Psoas muscle (tissue), 8 donors: ENCODE results near the gene CEP72. TPM values are rescaled to one million over a fixed set of nuclear protein-coding genes. Genes with fewer than 3 reads are reported as not detected.

ENCODE experiments used
- ATAC-seq, 4 donors: fragments of 200-7000 bp; cut with Tn5 transposase; one replicate each; pipeline ENCODE4 v1.9.1; 2020; ENCODE audit warnings: moderate library complexity in 3 of 4, mild to moderate bottlenecking in 2 of 4
- DNase-seq, 2 donors: peaks; one replicate each; pipeline ENCODE4 v3.0.0-alpha.2; 2020
- H3K27ac ChIP-seq: fragments of 200-600 bp; one replicate; pipeline ENCODE4 v1.8.0; 2022
- H3K27me3 ChIP-seq, 3 donors: fragments of 200-600 bp in 1 of 3; one replicate each; pipeline versions ENCODE4 v1.6.1 to v1.8.0; 2013 to 2022; ENCODE audit warnings: low read length in 2 of 3, mild to moderate bottlenecking in 2 of 3, moderate library complexity in 1 of 3; ENCODE audit not compliant: insufficient read depth in 3 of 3
- H3K36me3 ChIP-seq, 2 donors: fragments of 200-600 bp in 1 of 2; one replicate each; pipeline versions ENCODE4 v1.6.1 to v1.8.0; 2013 to 2022; ENCODE audit warnings: low read depth in 1 of 2, mild to moderate bottlenecking in 1 of 2, moderate library complexity in 1 of 2; ENCODE audit not compliant: insufficient read depth in 1 of 2
- H3K4me1 ChIP-seq: fragments of 200-600 bp; one replicate; pipeline ENCODE4 v1.8.0; 2022
- H3K4me3 ChIP-seq: fragments of 200-600 bp; one replicate; pipeline ENCODE4 v1.8.0; 2022; ENCODE audit warnings: mild to moderate bottlenecking
- H3K9me3 ChIP-seq: fragments of 200-600 bp; one replicate; pipeline ENCODE4 v1.8.0; 2022
- WGBS, 3 donors: extraction: QIAGEN DNeasy Blood & Tissue Kit; methylation state at CpG; one replicate each; pipeline versions ENCODE4 v1.1.6 to v1.1.7; 2013; 5-methylcytosine and 5-hydroxymethylcytosine counted together
- intact Hi-C, 2 donors: fragments of 100-400 bp; cut with DNase I; formaldehyde crosslinking; loops; one replicate each; pipeline versions ENCODE4 v1.11.0 to v1.14.2; 2022
- polyA plus RNA-seq, 3 donors: library from polyadenylated mRNA; stranded (reverse); fragments of 200-250 nt; gene quantifications; one replicate each; pipeline ENCODE4 v1.2.3, GENCODE V29; 2013
- total RNA-seq, 4 donors: library from RNA; stranded (reverse); fragmentation: NEBNext Ultra II Directional in 2 of 4; extraction: Animal tissue kit (Norgen Biotek cat#: 25700) in 2 of 4; gene quantifications; one replicate each; pipeline versions ENCODE4 v1.2.1 to v1.2.4, GENCODE V29; 2021 to 2023
- TF ChIP-seq, protein P1 (sequence below): fragments of 200-600 bp; IDR thresholded peaks from one replicate; pipeline ENCODE4 v1.8.0; 2022; ENCODE audit warnings: antibody characterized with exemption
- donor health status: healthy with polysubstance abuse.
- donor health status: DM: no; HTN: no; CAD: no; lungs with moderate emphysema.
- donor health status: Bipolar disorder and iron deficiency.
- donor health status: healthy.
- donor health status: DM: yes; HTN: yes; CAD: no.
- donor health status: DM: no; HTN: no; CAD: no.
- donor health status: DM: no; HTN: no; CAD: no.
- donor health status: DM: yes; HTN: yes; CAD: no.

CEP72 gene
- total and polyA plus RNA-seq, 7 donors = 0.43 to 2.4 (median 0.71) TPM

DNA sequence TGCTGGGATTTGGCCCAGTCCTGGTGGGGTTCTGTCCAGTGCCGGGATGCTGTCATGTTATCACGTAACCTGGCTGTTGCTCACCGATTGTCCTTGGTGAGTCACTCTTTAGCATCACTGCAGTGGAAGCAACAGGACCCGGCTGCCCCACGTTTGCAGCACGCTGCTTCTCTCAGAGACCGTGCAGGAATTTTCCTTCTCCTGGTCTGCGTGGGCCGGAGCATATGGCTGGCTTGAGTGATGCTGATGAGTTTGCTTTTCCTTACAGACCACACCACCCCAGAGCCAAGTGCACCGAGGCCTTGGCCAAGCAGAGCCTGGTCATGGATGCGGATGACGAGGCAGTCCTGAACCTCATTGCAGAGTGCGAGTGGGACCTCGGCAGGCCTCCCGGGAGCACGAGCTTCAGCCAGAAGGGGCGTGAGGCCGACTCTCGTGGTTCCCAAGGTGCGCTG, 21.4 kb downstream of the CEP72 start:
- WGBS, 3 donors = 75 to 76% (median 76%) methylated on average over 20 of the region's 20 CpGs
- intact Hi-C loops = no loop called here
- TF ChIP-seq, protein P1, sequence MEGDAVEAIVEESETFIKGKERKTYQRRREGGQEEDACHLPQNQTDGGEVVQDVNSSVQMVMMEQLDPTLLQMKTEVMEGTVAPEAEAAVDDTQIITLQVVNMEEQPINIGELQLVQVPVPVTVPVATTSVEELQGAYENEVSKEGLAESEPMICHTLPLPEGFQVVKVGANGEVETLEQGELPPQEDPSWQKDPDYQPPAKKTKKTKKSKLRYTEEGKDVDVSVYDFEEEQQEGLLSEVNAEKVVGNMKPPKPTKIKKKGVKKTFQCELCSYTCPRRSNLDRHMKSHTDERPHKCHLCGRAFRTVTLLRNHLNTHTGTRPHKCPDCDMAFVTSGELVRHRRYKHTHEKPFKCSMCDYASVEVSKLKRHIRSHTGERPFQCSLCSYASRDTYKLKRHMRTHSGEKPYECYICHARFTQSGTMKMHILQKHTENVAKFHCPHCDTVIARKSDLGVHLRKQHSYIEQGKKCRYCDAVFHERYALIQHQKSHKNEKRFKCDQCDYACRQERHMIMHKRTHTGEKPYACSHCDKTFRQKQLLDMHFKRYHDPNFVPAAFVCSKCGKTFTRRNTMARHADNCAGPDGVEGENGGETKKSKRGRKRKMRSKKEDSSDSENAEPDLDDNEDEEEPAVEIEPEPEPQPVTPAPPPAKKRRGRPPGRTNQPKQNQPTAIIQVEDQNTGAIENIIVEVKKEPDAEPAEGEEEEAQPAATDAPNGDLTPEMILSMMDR = no peak
- H3K27ac ChIP-seq = no peak overlapping the region
- H3K27me3 ChIP-seq = no peaks in the 10 kb centered on the region
- peaks cover 0 to 15% of the 10 kb centered on the region in 2 donors for H3K36me3 ChIP-seq
- no peak for ATAC-seq
- no peak overlapping the region for H3K4me3 ChIP-seq
- DNase-seq = peak in 1 of 2 donors; percentile 6
- peaks cover 5% of the 10 kb centered on the region for H3K9me3 ChIP-seq
- no peaks in the 10 kb centered on the region for H3K4me1 ChIP-seq

GRCh38 chr5:634191-634590, 22.1 kb downstream of the CEP72 start:
- 87 to 93% (median 92%) methylated on average over 12 of the region's 12 CpGs for WGBS, 3 donors
- peaks cover 5% of the 10 kb centered on the region for H3K9me3 ChIP-seq
- peak in 1 of 2 donors; percentile 19 for DNase-seq
- H3K27ac ChIP-seq = no peak overlapping the region
- H3K36me3 ChIP-seq = peaks cover 0 to 19% of the 10 kb centered on the region in 2 donors
- H3K27me3 ChIP-seq = no peaks in the 10 kb centered on the region
- no peaks in the 10 kb centered on the region for H3K4me1 ChIP-seq
- no peak overlapping the region for H3K4me3 ChIP-seq
- TF ChIP-seq, protein P1 = no peak
- intact Hi-C loops = no loop called here
- ATAC-seq = no peak

DNA sequence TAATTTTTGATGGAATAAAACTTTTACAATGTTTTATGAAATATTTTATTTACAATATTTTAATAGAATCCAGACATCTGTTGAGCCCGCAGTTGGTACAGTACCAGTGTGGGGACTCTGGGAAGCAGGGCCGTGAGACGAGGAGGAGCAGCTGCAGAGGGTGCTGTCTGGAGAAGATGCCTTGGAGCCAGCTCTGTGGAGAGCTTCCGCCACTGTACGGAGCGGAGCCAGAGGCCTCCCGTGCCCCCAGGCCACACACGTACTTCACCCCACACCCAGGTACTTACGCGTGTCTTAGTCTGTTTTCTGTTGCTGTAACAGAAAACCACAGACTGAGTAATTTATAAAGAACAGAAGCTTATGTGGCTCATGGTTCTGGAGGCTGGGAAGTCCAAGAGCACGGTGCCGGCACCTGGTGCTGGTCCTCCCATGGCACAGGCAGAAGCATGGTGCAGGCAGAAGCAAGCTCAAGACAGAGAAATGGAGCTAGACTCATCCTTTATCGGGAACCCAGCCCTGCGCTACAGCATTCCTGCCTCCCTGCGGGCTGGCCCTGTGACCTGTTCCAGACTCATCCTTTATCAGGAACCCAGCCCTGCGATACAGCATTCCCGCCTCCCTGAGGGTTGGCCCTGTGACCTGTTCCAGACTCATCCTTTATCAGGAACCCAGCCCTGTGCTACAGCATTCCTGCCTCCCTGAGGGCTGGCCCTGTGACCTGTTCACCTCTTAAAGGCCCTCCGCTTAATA, 23.3 kb downstream of the CEP72 start:
- H3K9me3 ChIP-seq = peaks cover 5% of the 10 kb centered on the region
- H3K27me3 ChIP-seq = no peaks in the 10 kb centered on the region
- intact Hi-C loops = no loop called here
- 91 to 97% (median 92%) methylated on average over 18 of the region's 18 CpGs for WGBS, 3 donors
- H3K36me3 ChIP-seq = peaks cover 0 to 24% of the 10 kb centered on the region in 2 donors
- TF ChIP-seq, protein P1 = no peak
- no peak overlapping the region for H3K27ac ChIP-seq
- H3K4me3 ChIP-seq = no peak overlapping the region
- H3K4me1 ChIP-seq = no peaks in the 10 kb centered on the region
- peak in 1 of 2 donors; percentile 22 for DNase-seq
- ATAC-seq = no peak

GRCh38 chr5:636951-637350, 24.8 kb downstream of the CEP72 start:
- TF ChIP-seq, protein P1 = no peak
- H3K27ac ChIP-seq = no peak overlapping the region
- H3K9me3 ChIP-seq = peaks cover 5% of the 10 kb centered on the region
- ATAC-seq (no peak), DNase-seq (peak in 1 of 2 donors; percentile 30)
- no peaks in the 10 kb centered on the region for H3K4me1 ChIP-seq
- peaks cover 0 to 30% of the 10 kb centered on the region in 2 donors for H3K36me3 ChIP-seq
- H3K27me3 ChIP-seq = no peaks in the 10 kb centered on the region
- no peak overlapping the region for H3K4me3 ChIP-seq
- intact Hi-C loops = no loop called here
- WGBS, 3 donors = 91 to 95% (median 91%) methylated on average over 20 of the region's 20 CpGs
